NOMO-1 treated with DMSO at 0.1 percent for 48 hours (cell line): Measurements from ENCODE around the gene DUSP5.

Source experiments
- DNase-seq: peaks from one replicate; lab custom pipeline; 2025; ENCODE audit not compliant: unreplicated experiment; lab: John Stamatoyannopoulos, UW

The DUSP5 gene

GRCh38 chr10:110480387-110480786 lies 17.3 kb upstream of the DUSP5 start:
- no peak for DNase-seq

GRCh38 chr10:110481919-110482318 lies 15.8 kb upstream of the DUSP5 start:
- no peak for DNase-seq

- DNase-seq = no peak
Measured at GRCh38 chr10:110483633-110484032, 14.1 kb upstream of the DUSP5 start.

- DNase-seq = no peak
Measured at GRCh38 chr10:110485541-110485940, 12.2 kb upstream of the DUSP5 start.

GRCh38 chr10:110486680-110487410 lies 10.9 kb upstream of the DUSP5 start:
- no peak for DNase-seq

- DNase-seq = no peak
Measured at GRCh38 chr10:110487411-110488331, 10.0 kb upstream of the DUSP5 start.

- DNase-seq = no peak
Measured at GRCh38 chr10:110488332-110488681, 9.4 kb upstream of the DUSP5 start.

GRCh38 chr10:110488940-110489339 lies 8.8 kb upstream of the DUSP5 start:
- DNase-seq = no peak

- DNase-seq = no peak
Measured at GRCh38 chr10:110490640-110491039, 7.1 kb upstream of the DUSP5 start.

- no peak for DNase-seq
Measured at GRCh38 chr10:110491346-110491745, 6.4 kb upstream of the DUSP5 start.

- DNase-seq = no peak
Measured at GRCh38 chr10:110492069-110492822, 5.5 kb upstream of the DUSP5 start.

GRCh38 chr10:110493832-110494426 lies 3.8 kb upstream of the DUSP5 start:
- DNase-seq = no peak

- DNase-seq = no peak
Measured at GRCh38 chr10:110494532-110494931, 3.2 kb upstream of the DUSP5 start.

GRCh38 chr10:110495731-110496552 lies 1.8 kb upstream of the DUSP5 start:
- no peak for DNase-seq

- no peak for DNase-seq
Measured at GRCh38 chr10:110496553-110497437, 912 bp upstream of the DUSP5 start.

- DNase-seq = peak; percentile 40
Measured at GRCh38 chr10:110498087-110498981, 627 bp downstream of the DUSP5 start.

GRCh38 chr10:110498982-110499795 lies 1.5 kb downstream of the DUSP5 start:
- DNase-seq = peak; percentile 4
